GM18909 (cell line): ENCODE data around the gene NLRC3.

Experiments
- ATAC-seq: cut with Tn5 transposase; IDR thresholded peaks from one replicate; pipeline ENCODE4 v1.9.1; 2021; ENCODE audit warnings: mild to moderate bottlenecking; ENCODE audit not compliant: unreplicated experiment, poor library complexity

Gene NLRC3

DNA sequence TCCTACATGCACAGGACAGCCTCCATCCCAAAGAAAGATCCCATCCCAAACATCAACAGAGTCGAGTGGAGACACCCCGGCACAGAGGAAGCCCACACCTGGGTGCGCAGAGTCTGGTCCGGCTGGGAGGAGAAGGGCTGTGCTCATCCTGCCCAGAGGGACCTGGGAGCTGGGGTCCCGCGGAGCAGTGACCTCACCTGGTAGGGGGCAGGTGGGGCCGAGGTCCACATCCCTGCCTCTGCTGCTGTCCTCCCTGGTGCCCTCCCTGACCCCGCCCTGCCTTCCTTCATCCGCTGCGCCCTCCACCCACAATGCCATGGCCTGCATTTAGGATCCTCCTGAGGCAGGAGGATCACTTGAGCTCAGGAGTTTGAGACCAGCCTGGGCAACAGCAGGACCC lies 84.8 kb downstream of the NLRC3 start:
- ATAC-seq = no peak

GRCh38 chr16:3490911-3491629 lies 86.1 kb downstream of the NLRC3 start:
- no peak for ATAC-seq
